GM20431 (cell line): Measurements from ENCODE around the gene OR10J4.
"Not testable (repeated sequence)": the region's sequence is repeated elsewhere in the genome, so short reads cannot be mapped to it uniquely, and the experiment has no call there.

Experiments used
- in situ Hi-C: fragments of 300-500 bp; cut with MseI, MboI; formaldehyde crosslinking; loops from one replicate; pipeline ENCODE4 v1.15.0; 2020; ENCODE audit warnings: low sequenced_read_pairs; ENCODE audit not compliant: unreplicated experiment

OR10J4 gene

GRCh38 chr1:159431904-159432303, at the start of gene OR10J4:
Gene OR10J4, plus strand, starts transcription at chr1:159432204.
- in situ Hi-C loops: no loop called here

GRCh38 chr1:159406821-159407220, 25.2 kb upstream of the OR10J4 start:
- in situ Hi-C loops: no loop called here

- in situ Hi-C loops: no loop called here
Measured at GRCh38 chr1:159408862-159409400, 23.1 kb upstream of the OR10J4 start.

- in situ Hi-C loops: no loop called here
Measured at GRCh38 chr1:159421821-159422220, 10.2 kb upstream of the OR10J4 start.

DNA sequence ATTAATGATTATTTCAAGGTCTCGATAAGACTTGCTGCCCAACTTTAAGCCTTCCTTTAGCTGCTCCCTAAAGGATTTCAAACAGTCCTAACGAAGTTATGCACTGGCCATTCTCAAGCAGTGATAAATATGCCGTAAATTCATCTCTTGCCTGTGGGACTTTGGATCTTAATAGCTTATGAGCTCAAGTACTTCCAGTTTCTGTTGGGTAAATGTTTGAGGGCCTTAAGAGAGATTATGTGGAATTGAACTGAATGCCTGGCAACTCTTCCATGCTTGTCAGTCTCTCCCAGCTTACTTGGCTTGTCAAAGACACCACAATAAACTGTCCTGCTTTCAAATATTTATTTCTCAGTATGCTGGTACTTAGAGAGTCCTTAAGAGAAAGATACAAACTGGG, 3.5 kb upstream of the OR10J4 start:
- in situ Hi-C loops: no loop called here

- in situ Hi-C loops: no loop called here
Measured at GRCh38 chr1:159429074-159429861, 2.7 kb upstream of the OR10J4 start.

- in situ Hi-C loops: no loop called here
Measured at GRCh38 chr1:159430985-159431384, 1.0 kb upstream of the OR10J4 start.

DNA sequence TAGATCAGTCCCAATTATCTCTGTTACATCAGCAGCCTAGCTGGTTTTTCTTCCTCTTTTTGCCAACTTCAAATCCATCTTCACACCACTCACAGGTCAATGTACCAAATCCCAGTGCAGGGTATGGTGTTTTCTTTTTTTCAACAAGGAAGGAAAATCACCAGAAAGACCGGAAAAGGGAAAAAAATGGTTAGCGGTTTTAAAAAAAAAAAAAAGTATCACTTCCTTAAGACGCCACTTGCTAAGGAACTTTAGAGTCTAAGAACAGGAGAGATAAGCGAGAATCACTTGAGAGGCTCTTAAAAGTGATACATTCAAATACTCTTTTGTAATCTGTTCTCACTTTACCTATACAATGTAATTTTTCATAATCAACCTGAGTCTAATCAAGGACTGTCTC, 4.5 kb downstream of the OR10J4 start:
- in situ Hi-C loops: no loop called here

GRCh38 chr1:159439422-159439821, 7.4 kb downstream of the OR10J4 start, which contains the start of gene OR10J1:
Gene OR10J1, plus strand, starts transcription at chr1:159439722. Its CDS starts 70 bp downstream, at chr1:159439792.
- in situ Hi-C loops: no loop called here

- in situ Hi-C loops: no loop called here
Measured at GRCh38 chr1:159441360-159441759, 9.4 kb downstream of the OR10J4 start.

- in situ Hi-C loops: no loop called here
Measured at GRCh38 chr1:159442428-159442827, 10.4 kb downstream of the OR10J4 start.

DNA sequence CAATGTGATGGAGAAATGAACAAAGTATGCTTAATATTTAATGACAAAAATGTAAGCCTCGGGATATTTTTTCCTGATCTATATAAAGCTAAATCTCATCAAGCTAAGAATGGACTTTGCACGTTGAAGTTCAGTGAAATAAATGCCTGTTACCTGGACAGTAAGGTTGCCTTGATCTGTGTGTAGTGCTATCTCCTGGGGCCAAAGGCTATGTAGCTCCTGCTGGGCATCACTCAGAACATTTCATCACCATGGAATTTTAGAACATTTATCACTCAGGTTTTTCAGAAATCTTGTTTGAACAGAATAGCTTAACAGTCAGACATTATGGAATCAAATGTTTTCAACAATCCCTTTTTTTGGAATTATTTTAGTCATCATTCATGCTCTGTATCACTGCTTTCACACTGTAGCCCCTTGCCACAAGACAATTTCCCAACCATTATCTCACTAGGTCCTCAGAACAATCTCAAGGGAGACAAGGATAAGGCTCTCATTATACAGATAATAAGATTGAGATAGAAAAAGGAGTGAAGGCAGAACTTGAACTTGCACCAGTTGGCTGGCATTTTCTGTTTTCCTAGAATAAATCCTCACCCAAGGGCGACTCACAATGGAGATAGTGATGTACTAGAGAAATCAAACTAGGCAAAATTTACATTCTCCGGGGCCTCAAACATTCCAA, 11.2 kb downstream of the OR10J4 start:
- in situ Hi-C loops: no loop called here

DNA sequence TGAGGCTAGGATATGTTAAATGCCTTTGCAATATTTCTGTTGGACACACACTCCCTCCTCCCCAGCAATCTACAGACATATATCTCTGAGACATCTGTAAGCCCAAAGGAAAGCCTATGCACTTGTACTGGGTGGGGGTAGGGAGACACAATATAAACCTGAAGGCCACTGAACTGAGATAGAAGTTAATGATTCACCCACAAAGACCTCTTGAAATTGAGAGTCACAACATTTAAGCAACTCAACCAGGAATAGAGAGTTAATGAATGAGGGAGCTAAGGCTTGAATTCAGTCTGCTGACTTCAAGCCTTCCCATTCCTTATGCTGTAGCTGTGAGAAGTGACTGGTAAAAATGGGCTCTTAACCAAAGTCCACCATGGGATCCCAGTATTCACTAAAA, 12.5 kb downstream of the OR10J4 start:
- in situ Hi-C loops: no loop called here

- in situ Hi-C loops: no loop called here
Measured at GRCh38 chr1:159448181-159448580, 16.2 kb downstream of the OR10J4 start.

DNA sequence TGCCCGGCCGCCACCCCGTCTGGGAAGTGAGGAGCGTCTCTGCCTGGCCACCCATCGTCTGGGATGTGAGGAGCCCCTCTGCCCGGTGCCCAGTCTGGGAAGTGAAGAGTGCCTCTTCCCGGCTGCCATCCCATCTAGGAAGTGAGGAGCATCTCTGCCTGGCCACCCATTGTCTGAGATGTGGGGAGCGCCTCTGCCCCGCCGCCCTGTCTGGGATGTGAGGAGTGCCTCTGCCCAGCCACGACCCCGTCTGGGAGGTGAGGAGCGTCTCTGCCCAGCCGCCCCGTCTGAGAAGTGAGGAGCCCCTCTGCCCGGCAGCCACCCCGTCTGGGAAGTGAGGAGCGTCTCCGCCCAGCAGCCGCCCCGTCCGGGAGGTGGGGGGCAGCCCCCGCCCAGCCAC, 17.6 kb downstream of the OR10J4 start:
- in situ Hi-C loops: not testable (repeated sequence)

DNA sequence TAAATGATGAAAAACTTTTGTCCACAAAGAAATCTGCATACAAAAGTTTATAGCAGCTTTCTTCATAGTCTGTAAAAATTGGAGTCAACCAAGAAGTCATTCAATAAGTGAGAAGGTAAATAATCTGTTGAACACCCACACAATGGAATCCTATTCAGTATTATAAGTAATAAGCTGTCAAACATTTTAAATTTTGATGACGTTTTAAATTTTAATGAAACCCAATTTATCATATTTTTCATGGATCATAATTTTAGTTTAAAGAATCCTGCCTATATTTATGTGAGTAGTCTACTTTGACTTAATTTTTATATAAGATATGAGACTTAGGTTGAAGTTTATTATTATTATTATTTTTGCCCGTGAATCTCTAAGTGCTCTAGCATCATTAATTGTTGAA, 27.5 kb downstream of the OR10J4 start:
- in situ Hi-C loops: no loop called here

DNA sequence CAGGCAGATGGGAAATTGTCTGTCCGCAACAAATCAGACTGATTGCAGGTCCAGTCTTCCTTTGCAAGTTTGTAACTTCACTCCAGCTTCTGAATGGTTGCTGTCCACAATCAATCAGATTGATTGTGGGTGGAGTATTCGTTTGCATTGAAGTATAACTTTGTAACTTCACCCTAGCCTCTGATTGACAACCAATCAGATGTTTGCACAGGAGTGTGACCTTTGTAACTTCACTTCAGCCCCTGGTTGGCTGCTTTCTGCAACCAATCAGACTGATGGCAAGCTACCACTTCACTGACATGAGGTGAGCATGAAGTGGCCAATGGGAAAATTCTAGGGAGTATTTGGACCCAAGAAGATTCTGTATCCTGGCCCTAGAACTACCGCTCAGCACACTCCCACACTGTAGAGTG, 33.2 kb downstream of the OR10J4 start:
- in situ Hi-C loops: no loop called here

DNA sequence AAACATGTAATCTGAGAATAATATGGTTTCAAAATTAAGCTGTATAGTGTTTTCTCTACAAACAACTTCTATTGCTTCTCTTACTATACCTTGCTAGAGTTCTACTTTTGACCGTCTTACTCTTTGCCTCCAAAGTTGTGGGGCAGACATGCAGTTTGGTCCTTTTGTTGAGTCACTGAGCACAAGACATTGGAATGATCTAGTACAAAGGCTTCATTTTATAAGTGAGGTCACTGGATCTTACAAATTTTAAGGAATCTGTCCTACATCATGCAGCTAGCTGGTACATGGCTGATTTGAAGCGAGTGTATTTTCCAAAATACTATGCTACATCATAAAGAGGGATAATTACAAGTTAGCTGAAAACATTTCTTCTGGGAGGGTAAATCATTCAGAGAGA, 36.3 kb downstream of the OR10J4 start:
- in situ Hi-C loops: no loop called here

DNA sequence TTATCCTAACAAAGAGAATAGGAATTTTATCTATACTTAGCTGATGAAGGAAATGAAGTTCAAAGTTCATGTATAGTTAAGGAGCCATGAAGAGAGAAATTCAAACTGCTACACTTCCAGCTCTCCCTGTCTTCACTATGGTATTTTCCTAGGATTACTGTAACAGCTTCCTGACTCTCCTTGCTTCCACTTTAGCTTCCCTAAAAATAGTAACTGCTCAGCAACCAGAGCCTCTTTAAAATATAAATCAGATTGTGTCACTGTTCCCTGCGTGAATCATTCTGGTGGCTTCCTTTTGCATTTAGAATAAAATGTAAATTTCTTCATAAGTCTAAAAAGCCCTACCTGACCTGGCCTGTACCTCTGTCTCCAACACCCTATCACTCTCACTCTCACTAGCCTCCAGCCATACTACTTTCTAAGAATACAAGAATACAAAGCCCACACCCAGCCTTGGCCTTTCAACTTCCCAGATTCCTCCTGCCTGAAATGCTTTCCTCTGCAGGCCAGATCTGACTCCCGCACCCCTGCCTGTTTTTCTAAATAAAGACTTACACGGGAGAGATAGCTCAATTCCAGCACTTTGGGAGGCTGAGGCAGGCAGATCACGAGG, 38.0 kb downstream of the OR10J4 start:
- in situ Hi-C loops: no loop called here

DNA sequence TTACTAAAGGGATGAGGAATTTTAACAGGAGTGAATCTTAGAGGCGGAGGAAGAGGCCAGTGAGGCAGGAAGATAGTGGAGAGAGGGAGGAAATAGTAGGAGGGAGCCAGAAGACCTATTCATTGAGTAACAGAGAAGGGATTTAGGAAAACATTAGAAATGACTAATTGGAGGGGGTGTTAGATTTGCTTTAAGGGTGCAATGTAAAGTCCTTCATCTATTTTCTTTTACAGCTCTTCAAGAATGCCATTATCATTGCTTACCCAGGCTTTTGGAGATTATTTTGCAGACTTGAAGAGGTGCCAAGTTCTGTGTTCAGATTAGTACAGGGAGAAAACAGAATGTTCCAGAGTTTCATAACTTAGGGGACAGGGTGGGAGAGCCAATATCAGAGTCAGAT, 41.3 kb downstream of the OR10J4 start:
- in situ Hi-C loops: no loop called here

- in situ Hi-C loops: no loop called here
Measured at GRCh38 chr1:159474926-159475325, 42.9 kb downstream of the OR10J4 start.
